Suppressor macrophage treated with lipopolysaccharide for 1 hour (primary cell): ENCODE data around the gene C5orf22.
"Not testable (repeated sequence)": the region's sequence is repeated elsewhere in the genome, so short reads cannot be mapped to it uniquely, and the experiment has no call there.

Source experiments
- DNase-seq, 3 donors: peaks; one replicate each; pipeline ENCODE4 v3.0.0-alpha.2; 2020 to 2022

The C5orf22 gene

DNA sequence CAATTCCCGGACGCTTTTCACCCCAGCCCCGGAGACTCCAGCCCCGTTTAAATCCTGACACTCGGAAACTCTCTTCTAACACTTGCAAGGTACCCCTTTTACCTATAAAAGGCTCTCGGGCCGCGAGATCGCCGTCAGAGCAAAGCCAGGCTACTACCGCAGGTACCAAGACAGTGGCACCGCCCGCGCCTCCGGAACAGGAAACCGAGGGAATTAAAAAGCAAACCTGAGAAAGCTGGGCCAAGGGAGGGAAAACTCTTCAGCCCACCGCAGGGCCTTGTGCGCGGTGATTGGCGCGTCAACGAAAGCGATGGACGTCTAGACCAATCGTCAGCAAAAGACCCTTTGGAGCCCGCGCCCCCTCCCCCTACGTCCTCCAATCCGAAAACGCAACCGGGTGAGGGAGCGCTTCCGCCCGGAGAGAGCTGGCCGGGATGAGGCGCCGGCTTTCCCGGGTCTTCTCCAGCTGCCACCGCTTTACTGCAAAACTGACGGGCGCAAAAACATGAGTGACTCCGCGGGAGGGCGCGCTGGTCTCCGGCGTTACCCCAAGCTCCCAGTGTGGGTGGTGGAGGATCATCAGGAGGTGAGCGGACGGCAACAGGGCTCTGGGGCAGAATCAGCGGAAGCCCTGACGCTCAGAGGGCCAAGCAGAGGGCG lies at the start of gene C5orf22, which contains the start of gene DROSHA:
TSS of gene C5orf22 (plus strand) at position 414 of the 660 bp plus-strand sequence. CDS start at position 506, 92 bp downstream.
TSS of gene DROSHA (minus strand) at position 206 of the 660 bp plus-strand sequence. CDS start 3,034 bp downstream, outside the sequence.
- DNase-seq = peak; percentile 95 to 97 (median 96)

DNA sequence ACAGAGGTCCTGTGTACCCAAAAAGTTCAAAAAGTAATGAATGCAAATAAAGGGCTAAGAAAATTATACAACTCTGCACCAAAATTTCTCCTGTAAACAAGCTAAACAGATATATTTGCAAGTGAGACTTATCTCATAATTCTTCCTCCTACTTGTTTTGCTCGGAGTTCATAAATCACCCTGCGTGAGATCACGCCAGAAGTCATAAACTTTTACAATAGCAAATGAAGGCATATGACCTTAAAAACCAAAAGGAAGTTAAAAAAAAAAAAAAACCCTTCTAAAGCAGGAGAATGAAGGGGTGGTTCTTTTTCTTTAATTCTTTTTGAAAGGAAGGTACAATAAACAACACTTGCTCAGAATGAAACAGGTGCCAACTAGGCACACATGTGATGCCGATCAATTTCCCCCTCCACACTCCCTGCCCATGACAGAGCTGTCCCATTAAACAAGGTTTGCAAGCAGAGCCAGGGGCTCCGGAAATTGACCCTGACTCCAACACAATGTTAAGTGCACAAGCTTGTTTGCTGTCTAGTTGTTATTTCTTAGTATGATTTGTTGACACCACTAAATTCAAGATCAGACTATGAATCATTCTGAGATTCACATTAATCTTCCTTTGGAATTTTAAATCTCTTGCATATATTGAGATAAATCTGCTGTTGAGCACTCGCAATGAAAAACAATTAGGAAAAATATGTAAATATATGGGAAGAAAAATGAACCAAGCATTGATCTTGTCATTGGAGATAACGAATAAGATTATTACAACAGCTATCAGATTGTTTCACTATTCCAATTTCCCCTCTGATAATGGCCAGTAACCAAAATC lies 46.5 kb upstream of the C5orf22 start:
- DNase-seq = no peak

DNA sequence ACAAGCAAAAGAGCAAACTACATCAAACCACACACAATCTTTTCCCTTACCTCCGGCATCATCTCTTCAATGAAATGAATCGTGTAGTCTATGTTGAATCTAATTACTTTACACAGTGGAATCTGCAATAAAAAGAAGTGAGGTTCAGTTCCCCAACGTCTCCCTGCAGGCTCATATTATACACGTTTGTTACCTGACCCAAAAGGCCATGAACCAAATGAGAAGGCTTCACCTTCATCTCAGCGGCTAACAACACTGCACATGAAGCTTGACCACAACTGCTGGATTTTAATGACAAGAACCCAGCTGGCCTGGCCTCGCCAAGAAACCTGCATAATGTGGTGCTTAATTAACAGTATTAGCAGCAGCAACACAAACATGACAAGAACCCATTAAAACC lies 45.7 kb upstream of the C5orf22 start:
- DNase-seq = no peak

- no peak for DNase-seq
These were observed 44.6 kb upstream of the C5orf22 start for GRCh38 chr5:31487506-31487905.

DNA sequence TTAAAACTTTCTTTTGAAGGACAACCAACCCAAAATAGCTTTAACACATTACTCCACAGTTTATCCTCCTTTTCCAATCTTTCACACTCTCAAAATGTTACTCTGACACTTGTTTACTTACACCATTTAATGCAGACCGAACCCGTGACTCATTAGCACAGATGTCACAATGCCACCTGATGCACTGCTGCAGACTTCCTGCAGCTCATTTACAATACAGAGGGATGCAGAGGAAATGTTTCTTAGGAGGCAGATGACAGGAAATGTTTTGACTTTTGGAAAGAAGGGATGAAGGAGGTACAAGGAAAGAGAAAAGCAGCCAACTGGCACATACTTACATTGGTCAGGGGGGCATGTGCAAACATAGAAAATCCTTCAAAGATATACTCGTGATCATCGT lies 39.2 kb upstream of the C5orf22 start:
- no peak for DNase-seq

DNA sequence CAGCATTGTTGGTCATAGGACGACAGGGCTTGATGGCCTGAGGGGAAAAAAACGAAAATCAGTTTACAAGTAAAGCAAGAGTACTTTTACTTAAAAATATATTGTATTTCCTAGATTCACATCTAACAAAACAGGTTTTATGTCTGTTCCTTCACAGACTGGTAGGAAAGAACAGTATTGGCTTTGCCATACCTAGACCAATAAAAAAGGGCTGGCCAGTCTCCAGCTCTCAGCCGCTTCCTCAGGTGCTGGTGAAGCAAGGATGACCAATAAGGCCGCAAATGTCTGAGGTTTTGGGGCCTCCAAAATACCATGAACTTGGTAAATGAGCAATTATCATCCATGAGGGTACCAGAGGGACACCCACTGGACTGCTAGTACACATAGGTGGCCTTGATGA lies 36.8 kb upstream of the C5orf22 start:
- no peak for DNase-seq

DNA sequence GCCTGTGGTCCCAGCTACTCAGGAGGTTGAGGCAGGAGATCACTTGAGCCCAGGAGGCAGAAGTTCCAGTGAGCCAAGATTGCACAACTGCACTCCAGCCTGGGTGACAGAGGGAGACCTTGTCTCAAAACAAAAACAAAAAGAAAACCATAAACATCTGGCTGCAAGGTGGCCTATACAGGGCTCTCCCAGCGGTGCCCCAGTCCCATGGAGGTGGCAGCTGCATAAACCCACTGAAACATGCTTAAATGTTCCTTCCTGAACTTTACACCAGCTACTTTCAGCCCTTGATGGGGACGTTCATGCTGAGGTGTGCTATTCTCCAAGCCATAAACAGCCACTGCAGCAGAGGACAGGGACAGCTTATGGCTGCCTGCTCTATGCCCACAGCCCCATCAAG lies 35.8 kb upstream of the C5orf22 start:
- DNase-seq = no peak

DNA sequence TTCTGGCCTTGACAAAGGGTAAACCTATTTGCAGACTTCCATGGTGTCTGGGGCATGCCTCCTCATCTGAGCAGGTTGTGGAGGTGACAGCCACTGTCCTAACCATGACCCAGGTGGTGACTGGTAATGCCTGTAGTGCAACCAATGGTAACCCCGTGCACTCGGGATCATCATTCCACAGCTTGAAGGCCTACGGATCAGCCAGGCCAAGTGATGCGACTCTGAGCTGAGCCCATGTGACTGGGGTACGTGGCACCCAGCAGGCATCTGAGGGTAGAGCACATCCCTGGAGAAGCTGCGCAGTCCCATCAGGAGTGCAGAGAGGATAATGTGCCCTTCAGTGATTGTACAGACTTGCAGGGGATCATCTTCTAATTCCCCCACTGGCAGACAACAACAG lies 35.2 kb upstream of the C5orf22 start:
- DNase-seq = no peak

DNA sequence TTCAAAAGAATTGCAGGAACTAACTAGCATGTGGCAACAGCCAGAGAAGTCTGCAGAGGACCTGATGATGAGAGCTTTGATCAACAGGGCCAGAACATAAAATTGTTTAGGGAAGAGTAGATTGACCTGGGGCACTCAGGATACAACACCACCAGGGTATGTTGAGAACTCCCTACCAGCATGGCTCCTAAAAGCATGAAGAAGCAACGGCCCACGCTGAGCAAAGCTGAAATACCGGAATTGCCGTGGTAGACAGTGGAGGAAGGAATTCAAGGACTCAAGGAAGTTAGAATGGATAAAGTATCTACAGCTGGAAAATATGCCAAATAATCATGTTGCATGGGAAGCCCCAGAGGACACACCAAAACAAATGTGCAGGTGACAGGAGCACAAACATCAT lies 31.8 kb upstream of the C5orf22 start:
- DNase-seq = no peak

- no peak for DNase-seq
These were observed 29.6 kb upstream of the C5orf22 start for GRCh38 chr5:31502506-31502905.

DNA sequence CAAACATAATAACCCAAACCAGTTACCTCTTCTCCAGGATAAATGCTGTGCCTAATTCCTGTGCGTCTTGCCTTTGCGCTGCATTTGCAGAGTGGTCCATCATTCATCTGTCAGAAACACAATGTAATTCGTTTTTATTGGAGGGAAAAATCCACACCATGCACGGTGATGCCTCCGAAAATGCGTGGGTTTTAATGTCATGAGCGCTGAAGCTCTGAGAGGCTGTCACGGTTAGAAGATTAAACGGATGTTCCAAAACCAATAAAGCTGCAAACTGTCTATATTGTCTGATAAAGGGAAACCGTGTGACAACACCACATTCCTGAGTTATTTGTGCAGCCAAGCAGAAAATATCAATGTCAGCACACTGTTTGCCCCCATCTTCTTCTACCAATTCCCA lies 27.6 kb upstream of the C5orf22 start:
- no peak for DNase-seq

DNA sequence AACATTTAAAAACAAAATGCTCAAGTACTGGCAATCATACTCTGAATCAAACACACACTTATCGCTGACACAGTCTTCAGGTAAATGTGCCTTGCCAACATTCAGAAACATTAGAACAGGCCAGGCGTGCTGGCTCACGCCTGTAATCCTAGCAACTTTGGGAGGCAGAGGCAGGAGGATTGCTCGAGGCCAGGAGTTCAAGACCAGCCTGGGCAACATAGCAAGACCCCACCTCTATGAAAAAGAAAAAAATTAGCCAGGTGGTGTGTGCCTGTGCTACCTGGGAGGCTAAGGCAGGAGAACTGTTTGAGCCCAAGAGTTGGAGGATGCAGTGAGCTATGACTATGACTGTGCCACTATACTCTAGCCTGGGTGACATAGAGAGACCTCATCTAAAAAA lies 20.8 kb upstream of the C5orf22 start:
- DNase-seq = no peak

- no peak for DNase-seq
These were observed 15.3 kb upstream of the C5orf22 start for GRCh38 chr5:31516802-31517201.

DNA sequence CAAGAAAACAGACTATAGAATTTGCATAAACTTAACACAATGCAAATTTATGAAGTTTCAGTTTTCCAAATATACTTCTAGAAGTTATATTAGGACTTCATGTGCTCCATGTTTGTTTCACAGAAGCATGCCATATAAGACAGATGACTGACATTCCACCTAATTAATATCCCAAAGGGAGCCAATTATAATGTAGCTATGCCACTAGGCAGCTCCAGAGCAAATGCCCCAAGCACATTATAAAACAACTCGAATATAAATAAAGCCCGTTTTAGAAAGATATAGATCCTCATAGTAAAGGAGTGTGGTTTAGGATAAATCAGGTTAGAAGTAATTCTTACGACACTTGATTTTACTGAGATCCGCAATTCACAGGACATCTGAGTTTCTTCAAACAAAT lies 9.1 kb upstream of the C5orf22 start:
- no peak for DNase-seq

DNA sequence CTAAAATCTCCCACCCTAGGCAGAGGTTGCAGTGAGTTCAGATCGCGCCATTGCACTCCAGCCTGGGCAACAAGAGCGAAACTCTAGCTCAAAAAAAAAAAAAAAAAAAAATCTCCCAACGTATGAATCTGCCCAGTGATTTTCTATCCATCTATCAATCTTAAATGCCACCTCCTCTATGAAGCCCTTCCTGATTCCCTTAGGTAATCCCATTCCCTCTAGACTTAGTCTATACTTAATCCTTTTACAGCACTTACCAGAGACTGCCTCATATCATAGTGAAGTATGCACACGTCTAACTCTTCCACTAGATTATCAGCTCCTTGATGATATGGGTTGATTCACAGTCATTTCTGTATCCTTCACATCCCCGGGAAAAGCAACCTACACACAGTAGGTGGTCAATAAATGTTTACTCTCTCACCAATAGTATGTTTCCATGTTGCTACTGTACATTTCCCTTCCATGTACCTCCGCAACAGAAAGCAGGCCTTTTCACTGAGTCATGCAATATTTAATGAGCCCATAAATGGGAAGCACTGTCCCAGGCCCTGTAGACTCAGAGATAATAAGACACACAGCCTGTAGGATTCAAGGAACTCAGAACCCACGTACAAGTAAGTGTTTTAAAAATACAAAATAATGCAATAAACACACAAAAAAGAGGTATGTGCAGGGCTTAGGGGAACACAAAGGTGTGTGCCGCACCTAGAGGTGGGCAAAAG lies 1.4 kb upstream of the C5orf22 start:
- DNase-seq = peak; percentile 14 to 32 (median 30)

DNA sequence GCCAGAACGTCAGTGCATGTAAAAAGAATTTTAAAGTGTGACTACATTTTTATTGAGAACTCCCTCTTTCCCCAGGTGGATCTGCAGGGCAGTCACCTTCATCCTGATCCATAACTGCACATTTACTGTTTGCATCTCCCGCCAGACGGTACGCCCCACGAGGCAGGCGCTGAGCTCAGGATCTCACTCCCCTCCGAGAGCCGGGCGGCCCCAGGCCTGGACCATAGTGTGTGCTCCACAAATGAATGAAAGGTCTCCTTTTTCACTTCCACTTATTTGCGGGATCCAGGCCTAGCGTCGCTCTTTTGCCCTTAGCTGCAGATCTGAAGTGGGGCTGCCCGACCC lies 586 bp upstream of the C5orf22 start:
- peak; percentile 34 to 57 (median 41) for DNase-seq

DNA sequence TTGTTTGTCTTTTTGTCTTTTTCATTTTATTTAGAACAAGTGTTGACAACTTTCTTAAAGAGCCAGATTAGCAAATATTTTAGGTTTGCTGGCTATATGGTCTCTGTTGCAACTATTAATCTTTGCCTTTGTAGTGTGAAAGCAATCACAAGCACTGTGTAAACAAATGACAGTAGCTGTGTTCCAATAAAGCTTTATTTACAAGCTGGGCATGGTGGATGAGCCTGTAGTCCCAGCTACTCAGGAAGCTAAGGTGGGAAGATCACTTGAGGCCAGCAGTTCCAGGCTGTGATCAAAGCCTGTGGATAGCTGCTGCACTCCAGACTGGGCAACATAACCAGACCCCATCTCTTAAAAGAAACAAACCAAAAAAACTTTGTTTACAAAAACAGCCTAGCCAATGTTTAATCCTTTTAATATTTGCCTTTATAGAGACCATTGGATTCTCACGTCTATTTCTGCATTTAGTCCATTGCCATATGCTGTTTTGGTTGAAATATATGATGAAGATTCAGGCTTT lies 2.5 kb downstream of the C5orf22 start:
- DNase-seq = no peak

GRCh38 chr5:31536873-31537272 lies 4.8 kb downstream of the C5orf22 start:
- no peak for DNase-seq

DNA sequence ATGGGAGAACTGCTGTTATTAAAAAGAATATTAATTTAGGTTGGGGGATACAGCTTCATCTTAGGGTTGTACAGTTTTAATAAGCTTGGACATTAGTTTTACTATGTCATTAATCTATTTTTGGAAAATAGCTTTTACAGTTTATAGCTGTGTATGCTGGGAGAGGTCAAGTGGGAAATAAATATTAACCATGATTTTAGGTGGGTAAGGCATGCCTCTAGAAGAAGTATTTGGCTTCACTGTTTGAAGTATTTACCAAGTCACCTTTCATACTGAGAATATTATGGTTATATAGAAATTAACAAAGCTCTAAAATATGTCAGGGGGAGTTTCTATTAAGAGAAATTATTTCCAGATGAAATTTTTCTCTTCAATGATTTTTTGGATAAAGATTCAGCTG lies 5.2 kb downstream of the C5orf22 start:
- DNase-seq = no peak

DNA sequence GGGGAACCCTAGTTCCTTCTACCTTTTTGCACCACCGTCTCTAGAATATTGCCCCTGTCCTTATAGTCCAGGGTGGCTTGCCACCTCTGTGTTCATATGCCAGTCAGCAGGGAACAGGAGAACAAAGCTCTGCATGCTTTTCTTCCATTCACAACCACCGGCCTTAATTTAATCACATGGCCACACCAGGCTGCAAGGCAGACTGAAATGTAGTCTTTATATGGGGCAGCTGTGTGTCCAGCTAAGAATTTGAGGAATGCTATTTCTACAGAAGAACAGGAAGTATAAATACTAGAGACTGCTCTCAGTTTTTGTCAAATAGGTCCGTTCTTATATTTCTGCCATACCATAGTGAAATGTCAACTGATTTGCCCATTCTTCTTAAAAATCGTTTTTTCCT lies 5.8 kb downstream of the C5orf22 start:
- DNase-seq = no peak

GRCh38 chr5:31549114-31549513 lies 17.0 kb downstream of the C5orf22 start:
- not testable (repeated sequence) for DNase-seq

GRCh38 chr5:31551878-31552277 lies 19.8 kb downstream of the C5orf22 start:
- no peak for DNase-seq

GRCh38 chr5:31553863-31554262 lies 21.8 kb downstream of the C5orf22 start:
- DNase-seq = no peak
